IPS-18a (cell line): ENCODE results near the gene RSU1.

Source experiments
- H3K27ac ChIP-seq: one replicate; pipeline ENCODE4 v1.5.1; 2013; ENCODE audit warnings: low read length
- H3K27me3 ChIP-seq: one replicate; pipeline ENCODE4 v1.6.1; 2013; ENCODE audit warnings: mild to moderate bottlenecking, low read length; ENCODE audit not compliant: control insufficient read depth, insufficient read depth
- H3K36me3 ChIP-seq: one replicate; pipeline ENCODE4 v1.6.1; 2013; ENCODE audit warnings: low read depth, low read length; ENCODE audit not compliant: control insufficient read depth
- H3K4me1 ChIP-seq: one replicate; pipeline ENCODE4 v1.6.1; 2013; ENCODE audit warnings: low read depth, low read length; ENCODE audit not compliant: control insufficient read depth
- H3K4me3 ChIP-seq: one replicate; pipeline ENCODE4 v1.5.1; 2013; ENCODE audit warnings: low read length
- H3K9ac ChIP-seq: one replicate; pipeline ENCODE4 v1.6.1; 2013; ENCODE audit warnings: mild to moderate bottlenecking, low read length, moderate library complexity
- H3K9me3 ChIP-seq: one replicate; pipeline ENCODE4 v1.6.1; 2013; ENCODE audit warnings: low read depth, low read length; ENCODE audit not compliant: control insufficient read depth

Gene RSU1

DNA sequence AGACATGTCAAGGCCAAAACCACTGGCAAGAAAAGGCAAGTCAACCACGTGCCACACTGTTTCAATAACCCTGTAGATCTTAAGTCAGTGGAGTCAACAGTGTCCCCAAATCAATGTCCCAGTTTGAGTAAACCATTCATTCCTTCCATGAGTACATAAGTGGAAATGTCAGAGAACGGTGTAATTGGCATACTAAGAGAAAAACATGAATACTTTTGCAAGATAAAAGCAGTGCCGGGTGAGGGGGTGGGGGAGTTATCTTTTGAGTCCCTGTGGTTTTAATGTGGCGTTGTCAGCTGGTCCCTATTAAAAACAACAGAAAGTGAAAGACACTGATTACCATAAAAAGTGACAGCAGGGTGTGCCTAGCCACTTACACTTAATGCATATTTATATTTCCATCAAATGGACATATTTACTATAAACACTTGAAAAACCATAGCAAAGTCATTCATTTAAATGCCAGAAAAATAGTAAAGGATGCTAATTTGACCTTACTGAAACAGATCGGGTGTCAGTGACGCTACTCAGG is 37.8 kb downstream of the RSU1 start:
- no peaks in the 10 kb centered on the region for H3K9me3 ChIP-seq
- no peak overlapping the region for H3K27ac ChIP-seq

DNA sequence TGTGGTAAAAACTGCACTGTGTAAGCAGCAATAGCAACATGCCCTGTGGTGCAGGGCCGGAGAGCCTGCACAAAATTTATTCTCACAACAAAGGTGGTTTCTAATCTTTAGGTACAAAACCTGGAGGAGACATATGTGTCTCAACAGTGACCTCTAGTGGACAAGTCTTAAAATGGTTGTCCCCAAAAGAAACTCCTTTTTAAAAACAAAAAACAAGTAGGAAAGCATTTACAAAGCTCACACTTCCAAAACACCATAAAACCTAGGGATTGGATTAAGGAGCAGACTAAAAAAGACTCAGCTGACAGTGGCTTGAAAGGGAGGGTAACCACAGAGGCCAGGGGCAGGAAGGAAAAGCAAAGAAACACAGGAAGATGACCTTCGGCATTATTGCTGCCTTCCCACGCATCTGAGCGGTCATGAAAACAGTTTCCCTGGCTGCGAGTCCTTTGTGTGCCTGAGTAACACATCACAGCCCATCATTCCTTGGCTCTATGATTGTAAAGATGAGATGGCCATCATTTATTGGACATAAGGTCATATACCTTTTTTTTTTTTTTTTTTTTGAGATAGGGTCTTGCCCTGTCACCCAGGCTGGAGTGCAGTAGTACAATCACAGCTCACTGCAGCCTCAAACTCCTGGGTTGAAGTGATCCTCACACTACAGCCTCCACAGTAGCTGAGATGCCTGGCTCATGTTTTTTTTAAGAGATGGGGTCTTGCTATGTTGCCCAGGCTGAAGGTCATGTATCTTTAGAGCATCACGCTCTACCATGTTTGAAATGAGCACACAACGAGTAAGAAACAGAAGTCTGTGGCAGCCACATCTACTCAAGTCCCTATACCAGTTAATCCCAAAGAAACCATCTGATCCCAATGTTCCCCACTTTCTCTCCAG is 39.5 kb downstream of the RSU1 start:
- Histone ChIP-seq H3K27me3 (no peaks in the 10 kb centered on the region), H3K27ac (no peak overlapping the region), H3K9ac (no peak overlapping the region)

More for the DNA sequence above, 37.8 kb downstream of the RSU1 start:
- no peaks in the 10 kb centered on the region for H3K36me3 ChIP-seq
- H3K4me1 ChIP-seq, result peaks cover 9% of the 10 kb centered on the region
- no peaks in the 10 kb centered on the region for H3K27me3 ChIP-seq
- no peak overlapping the region for H3K4me3 ChIP-seq
- H3K9ac ChIP-seq, result no peak overlapping the region

DNA sequence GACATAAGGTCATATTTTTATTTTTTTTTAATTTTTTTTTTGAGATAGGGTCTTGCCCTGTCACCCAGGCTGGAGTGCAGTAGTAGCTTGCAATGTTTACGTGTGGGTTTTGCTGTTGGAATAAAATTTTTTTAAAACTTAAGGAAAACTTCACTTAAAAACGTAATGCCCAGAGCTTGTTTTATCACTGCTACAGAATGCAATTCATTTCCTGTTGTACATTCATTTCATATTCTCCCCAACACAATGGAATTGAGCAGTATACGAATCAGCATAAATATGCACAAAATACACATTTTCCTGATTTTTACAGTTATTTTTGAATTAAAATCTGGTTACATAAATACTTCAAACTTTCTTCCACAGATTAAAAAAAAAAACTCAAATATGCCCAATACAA is 40.3 kb downstream of the RSU1 start:
- Histone ChIP-seq H3K36me3 (no peaks in the 10 kb centered on the region), H3K27ac (no peak overlapping the region), H3K9ac (no peak overlapping the region), H3K4me1 (peaks cover 9% of the 10 kb centered on the region), H3K27me3 (no peaks in the 10 kb centered on the region), H3K4me3 (no peak overlapping the region), H3K9me3 (no peaks in the 10 kb centered on the region)

More for the DNA sequence above, 39.5 kb downstream of the RSU1 start:
- H3K9me3 ChIP-seq, result no peaks in the 10 kb centered on the region
- H3K36me3 ChIP-seq, result no peaks in the 10 kb centered on the region
- H3K4me3 ChIP-seq, result no peak overlapping the region
- peaks cover 9% of the 10 kb centered on the region for H3K4me1 ChIP-seq

DNA sequence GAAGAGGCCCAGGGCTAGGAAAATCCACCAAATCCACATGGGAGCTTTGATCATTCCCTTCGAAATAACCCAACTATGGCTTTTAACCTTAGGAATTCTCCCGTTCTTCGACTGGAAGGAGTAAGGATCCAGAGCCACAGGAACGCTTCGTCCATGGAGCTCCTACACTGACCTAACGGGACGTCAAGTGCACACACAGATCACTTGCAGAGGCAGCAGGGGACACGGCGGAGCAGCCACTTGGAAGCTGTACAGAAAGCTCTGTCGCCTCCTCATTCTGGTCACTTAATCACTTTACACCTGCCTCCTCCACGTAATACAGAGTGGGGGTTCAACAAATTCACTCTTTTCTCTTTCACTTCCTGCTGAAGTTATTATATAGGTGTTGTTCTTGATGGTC is 43.9 kb downstream of the RSU1 start:
- H3K4me3 ChIP-seq, result no peak overlapping the region
- H3K4me1 ChIP-seq, result no peaks in the 10 kb centered on the region
- H3K9me3 ChIP-seq, result no peaks in the 10 kb centered on the region
- no peaks in the 10 kb centered on the region for H3K36me3 ChIP-seq
- H3K9ac ChIP-seq, result no peak overlapping the region
- no peak overlapping the region for H3K27ac ChIP-seq
- H3K27me3 ChIP-seq, result no peaks in the 10 kb centered on the region

GRCh38 chr10:16770670-16771069 is 46.6 kb downstream of the RSU1 start:
- H3K36me3 ChIP-seq, result no peaks in the 10 kb centered on the region
- no peak overlapping the region for H3K9ac ChIP-seq
- no peaks in the 10 kb centered on the region for H3K9me3 ChIP-seq
- no peaks in the 10 kb centered on the region for H3K4me1 ChIP-seq
- no peaks in the 10 kb centered on the region for H3K27me3 ChIP-seq
- no peak overlapping the region for H3K4me3 ChIP-seq
- no peak overlapping the region for H3K27ac ChIP-seq

GRCh38 chr10:16770141-16770540 is 47.1 kb downstream of the RSU1 start:
- H3K9ac ChIP-seq, result no peak overlapping the region
- no peak overlapping the region for H3K27ac ChIP-seq
- H3K9me3 ChIP-seq, result no peaks in the 10 kb centered on the region
- H3K36me3 ChIP-seq, result no peaks in the 10 kb centered on the region
- no peaks in the 10 kb centered on the region for H3K4me1 ChIP-seq
- no peaks in the 10 kb centered on the region for H3K27me3 ChIP-seq
- no peak overlapping the region for H3K4me3 ChIP-seq

- no peak overlapping the region for H3K27ac ChIP-seq
- no peaks in the 10 kb centered on the region for H3K27me3 ChIP-seq
- no peaks in the 10 kb centered on the region for H3K4me1 ChIP-seq
- no peak overlapping the region for H3K4me3 ChIP-seq
- no peaks in the 10 kb centered on the region for H3K36me3 ChIP-seq
- H3K9ac ChIP-seq, result no peak overlapping the region
- no peaks in the 10 kb centered on the region for H3K9me3 ChIP-seq
Observed at GRCh38 chr10:16769331-16769730, 47.9 kb downstream of the RSU1 start.

- Histone ChIP-seq H3K9me3 (no peaks in the 10 kb centered on the region), H3K27ac (no peak overlapping the region), H3K27me3 (no peaks in the 10 kb centered on the region), H3K9ac (no peak overlapping the region), H3K36me3 (no peaks in the 10 kb centered on the region), H3K4me3 (no peak overlapping the region), H3K4me1 (no peaks in the 10 kb centered on the region)
Observed at GRCh38 chr10:16768702-16769101, 48.5 kb downstream of the RSU1 start.

GRCh38 chr10:16765509-16766375 is 51.5 kb downstream of the RSU1 start:
- no peaks in the 10 kb centered on the region for H3K9me3 ChIP-seq
- no peaks in the 10 kb centered on the region for H3K36me3 ChIP-seq
- no peak overlapping the region for H3K4me3 ChIP-seq
- H3K27me3 ChIP-seq, result no peaks in the 10 kb centered on the region
- H3K9ac ChIP-seq, result no peak overlapping the region
- no peaks in the 10 kb centered on the region for H3K4me1 ChIP-seq
- no peak overlapping the region for H3K27ac ChIP-seq

GRCh38 chr10:16761300-16761699 is 55.9 kb downstream of the RSU1 start:
- Histone ChIP-seq H3K4me1 (no peaks in the 10 kb centered on the region), H3K27me3 (no peaks in the 10 kb centered on the region), H3K36me3 (no peaks in the 10 kb centered on the region)

GRCh38 chr10:16756561-16757221 is 60.5 kb downstream of the RSU1 start:
- Histone ChIP-seq H3K27ac (no peak overlapping the region), H3K9ac (no peak overlapping the region), H3K36me3 (peaks cover 4% of the 10 kb centered on the region), H3K4me1 (no peaks in the 10 kb centered on the region), H3K27me3 (no peaks in the 10 kb centered on the region), H3K4me3 (no peak overlapping the region), H3K9me3 (no peaks in the 10 kb centered on the region)

More at GRCh38 chr10:16761300-16761699, 55.9 kb downstream of the RSU1 start:
- Histone ChIP-seq H3K9me3 (no peaks in the 10 kb centered on the region), H3K4me3 (no peak overlapping the region), H3K27ac (no peak overlapping the region), H3K9ac (no peak overlapping the region)
